VCaP (cell line): ENCODE data around the gene HSD17B3.
A peak's percentile ranks its signal among the peaks of the same experiment; 100 is the strongest.

Experiments
- H3K27ac ChIP-seq: fragments of 450-650 bp; 2 replicates; pipeline ENCODE4 v1.5.1; 2017
- CTCF ChIP-seq: fragments of 450-650 bp; conservative IDR thresholded peaks from 2 replicates; pipeline ENCODE4 v1.5.1; 2017; ENCODE audit warnings: mild to moderate bottlenecking, moderate library complexity

HSD17B3 gene

DNA sequence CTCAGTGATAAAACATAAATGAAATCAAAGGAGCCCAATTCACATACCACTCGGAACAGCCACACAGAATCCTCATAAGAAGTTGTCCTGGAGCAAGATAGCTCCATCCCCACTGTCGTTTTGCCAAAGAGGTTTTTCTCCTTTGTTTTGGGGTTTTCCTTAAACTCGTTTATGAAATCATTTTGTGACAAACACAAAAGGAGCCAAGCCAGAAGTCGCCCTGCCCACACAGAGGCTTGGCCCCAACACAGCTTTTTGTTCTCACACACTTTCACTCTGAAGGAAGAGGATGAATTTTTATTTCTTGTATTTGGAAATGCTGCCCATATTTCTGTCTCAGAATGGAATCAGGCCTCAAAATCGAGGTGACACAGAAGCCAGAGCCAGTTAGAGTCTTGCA is 113.4 kb downstream of the HSD17B3 start:
- TF ChIP-seq CTCF: no peak
- no peak overlapping the region for H3K27ac ChIP-seq

GRCh38 chr9:96187151-96187555 is 114.8 kb downstream of the HSD17B3 start:
- TF ChIP-seq CTCF: no peak
- no peak overlapping the region for H3K27ac ChIP-seq

DNA sequence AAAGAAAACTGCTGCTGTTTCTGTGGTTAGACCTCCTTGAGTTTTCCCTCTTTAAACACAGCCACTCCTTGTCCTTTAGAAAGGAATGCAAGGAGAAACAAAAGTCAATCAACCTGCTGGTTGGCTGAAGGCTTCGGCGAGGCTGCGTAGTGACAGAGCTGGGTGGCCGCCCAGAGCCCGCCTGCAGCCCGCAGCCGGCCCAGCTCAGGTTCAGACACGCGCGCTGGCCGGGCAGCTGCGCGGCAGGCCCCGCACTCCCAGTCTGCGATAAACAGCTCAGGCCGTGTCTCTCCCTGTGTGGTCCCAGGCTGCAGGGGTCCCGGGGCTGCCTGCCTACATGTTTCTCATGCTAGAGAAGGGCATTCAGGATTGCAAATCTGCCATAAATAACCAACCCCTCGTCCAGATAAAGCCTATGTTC is 115.4 kb downstream of the HSD17B3 start:
- no peak for TF ChIP-seq CTCF
- H3K27ac ChIP-seq: 0 out of 2 replicates have a peak overlapping the region, but pooled peaks have one; percentile 14

- no peak overlapping the region for H3K27ac ChIP-seq
- TF ChIP-seq CTCF: no peak
Observed at GRCh38 chr9:96185518-96186156, 116.3 kb downstream of the HSD17B3 start.
